Osteoblast (primary cell): ENCODE measurements around the gene SYNJ2. TPM values are rescaled to one million over a fixed set of nuclear protein-coding genes. Genes with fewer than 3 reads are reported as not detected.
A peak's percentile ranks its signal among the peaks of the same experiment; 100 is the strongest.

Experiments
- DNase-seq: peaks from one replicate; pipeline ENCODE4 v3.0.0; 2011; ENCODE audit warnings: low spot score, mixed read lengths; ENCODE audit not compliant: insufficient read length; ENCODE audit errors: missing footprints
- H2AFZ ChIP-seq: 2 replicates; pipeline ENCODE4 v1.6.0; 2011; ENCODE audit warnings: mild to moderate bottlenecking, low read length
- H3K27ac ChIP-seq: 2 replicates; pipeline ENCODE4 v1.5.1; 2011; ENCODE audit warnings: mild to moderate bottlenecking, low read depth, low read length, moderate library complexity
- H3K27me3 ChIP-seq: 2 replicates; pipeline ENCODE4 v1.6.0; 2012; ENCODE audit warnings: mild to moderate bottlenecking, control low read depth, inconsistent platforms, low read length, moderate library complexity; ENCODE audit not compliant: insufficient read depth
- H3K36me3 ChIP-seq: 2 replicates; pipeline ENCODE4 v1.5.1; 2011; ENCODE audit warnings: mild to moderate bottlenecking, low read length, control low read depth, moderate library complexity; ENCODE audit not compliant: insufficient read depth
- H3K4me1 ChIP-seq: 2 replicates; pipeline ENCODE4 v1.5.1; 2011; ENCODE audit warnings: mild to moderate bottlenecking, low read length, control low read depth, moderate library complexity; ENCODE audit not compliant: insufficient read depth
- H3K4me2 ChIP-seq: 2 replicates; pipeline ENCODE4 v1.6.0; 2011; ENCODE audit warnings: mild to moderate bottlenecking, low read length; ENCODE audit not compliant: insufficient read depth
- H3K4me3 ChIP-seq: fragments of 200-600 bp; sonication (generic); 3 replicates; pipeline ENCODE4 v1.5.1; 2012; ENCODE audit warnings: mild to moderate bottlenecking, low read length, inconsistent platforms; ENCODE audit not compliant: insufficient read depth
- H3K79me2 ChIP-seq: 2 replicates; pipeline ENCODE4 v1.6.0; 2012; ENCODE audit warnings: mild to moderate bottlenecking, low read length, control low read depth, inconsistent platforms; ENCODE audit not compliant: insufficient read depth
- H3K9me3 ChIP-seq: 2 replicates; pipeline ENCODE4 v1.5.1; 2011; ENCODE audit warnings: low read depth, low read length, control low read depth
- H4K20me1 ChIP-seq: 2 replicates; pipeline ENCODE4 v1.6.0; 2012; ENCODE audit warnings: mild to moderate bottlenecking, low read length, control low read depth; ENCODE audit not compliant: insufficient read depth
- CTCF ChIP-seq: IDR thresholded peaks from 2 replicates; pipeline ENCODE4 v1.5.1; 2011; ENCODE audit warnings: mild to moderate bottlenecking, low read depth, low read length, moderate library complexity; ENCODE audit errors: extremely low read depth
- total RNA-seq: library from RNA; depleted of rRNA; stranded (reverse); fragments of >200 nt; gene quantifications from 2 replicates; pipeline ENCODE4 v1.2.3, GENCODE V29; 2012

Gene SYNJ2
- total RNA-seq, 1 donor = 94.8 TPM

GRCh38 chr6:158020811-158021210, 39.1 kb downstream of the SYNJ2 start:
- no peaks in the 10 kb centered on the region for H3K9me3 ChIP-seq
- H3K4me2 ChIP-seq = no peak overlapping the region
- H3K79me2 ChIP-seq = peaks cover 95% of the 10 kb centered on the region
- no peak overlapping the region for H3K4me3 ChIP-seq
- TF ChIP-seq CTCF = no peak
- H4K20me1 ChIP-seq = peaks cover 2% of the 10 kb centered on the region
- no peak for DNase-seq
- peaks cover 52% of the 10 kb centered on the region for H3K36me3 ChIP-seq
- no peaks in the 10 kb centered on the region for H3K27me3 ChIP-seq
- H2AFZ ChIP-seq = no peak overlapping the region
- H3K4me1 ChIP-seq = peaks cover 46% of the 10 kb centered on the region
- peak overlapping the region; percentile 91 for H3K27ac ChIP-seq

GRCh38 chr6:158021376-158021775, 39.7 kb downstream of the SYNJ2 start:
- no peak overlapping the region for H3K4me2 ChIP-seq
- no peak overlapping the region for H2AFZ ChIP-seq
- no peak for TF ChIP-seq CTCF
- DNase-seq = no peak
- H3K4me1 ChIP-seq = peaks cover 48% of the 10 kb centered on the region
- no peaks in the 10 kb centered on the region for H3K9me3 ChIP-seq
- H3K36me3 ChIP-seq = peaks cover 52% of the 10 kb centered on the region
- peaks cover 2% of the 10 kb centered on the region for H4K20me1 ChIP-seq
- no peaks in the 10 kb centered on the region for H3K27me3 ChIP-seq
- peaks cover 92% of the 10 kb centered on the region for H3K79me2 ChIP-seq
- H3K4me3 ChIP-seq = no peak overlapping the region
- H3K27ac ChIP-seq = peak overlapping the region; percentile 91

GRCh38 chr6:158021814-158022748, 40.4 kb downstream of the SYNJ2 start:
- peaks cover 53% of the 10 kb centered on the region for H3K36me3 ChIP-seq
- peaks cover 2% of the 10 kb centered on the region for H4K20me1 ChIP-seq
- no peak overlapping the region for H3K4me3 ChIP-seq
- no peak overlapping the region for H3K4me2 ChIP-seq
- H3K4me1 ChIP-seq = peaks cover 48% of the 10 kb centered on the region
- no peaks in the 10 kb centered on the region for H3K9me3 ChIP-seq
- H2AFZ ChIP-seq = no peak overlapping the region
- H3K27ac ChIP-seq = peak overlapping the region; percentile 91
- H3K27me3 ChIP-seq = no peaks in the 10 kb centered on the region
- H3K79me2 ChIP-seq = peaks cover 92% of the 10 kb centered on the region
- TF ChIP-seq CTCF = no peak
- DNase-seq = no peak
